Hematopoietic multipotent progenitor cell treated with erythropoietin and hydrocortisone succinate and interleukin-3 and kit ligand, for 6 days (in vitro differentiated cells): Measurements from ENCODE around the gene NNMT.
A peak's percentile ranks its signal among the peaks of the same experiment; 100 is the strongest.

Experiments
- DNase-seq: peaks from one replicate; pipeline ENCODE4 v3.0.0-alpha.2; 2015

NNMT gene

DNA sequence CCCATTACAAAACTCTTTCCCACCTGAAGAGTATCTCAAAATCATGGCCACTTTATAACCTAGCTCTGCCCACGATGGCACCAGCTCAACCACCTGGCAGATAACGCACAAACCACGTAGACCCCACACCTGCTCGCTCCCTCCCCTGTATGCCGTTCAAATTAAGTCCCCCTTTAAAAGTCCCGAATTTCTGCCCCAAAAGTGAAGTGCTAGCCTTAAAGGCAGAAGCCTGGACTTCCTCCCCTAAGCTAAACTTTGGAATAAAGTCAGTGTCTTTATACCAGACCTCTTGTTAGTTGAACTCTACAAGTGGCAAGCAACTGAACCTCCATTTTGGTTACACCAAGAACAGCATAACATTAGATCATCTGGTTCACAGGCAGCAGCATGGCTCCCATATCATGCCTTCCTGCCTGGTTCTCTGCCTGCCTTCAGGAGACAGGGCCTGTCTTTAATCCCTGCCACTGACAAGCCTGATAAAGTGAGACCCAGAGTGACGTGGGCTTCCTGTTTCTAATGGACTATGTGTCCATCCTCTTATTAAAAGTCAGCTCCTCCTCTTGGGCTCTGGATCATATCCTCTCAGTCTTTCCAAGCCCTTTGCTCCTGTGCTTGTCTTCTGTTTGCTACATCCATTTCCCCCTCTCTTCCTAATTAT lies 32.6 kb upstream of the NNMT start:
- DNase-seq, result no peak

- DNase-seq, result no peak
Measured at GRCh38 chr11:114264381-114264780, 31.8 kb upstream of the NNMT start.

GRCh38 chr11:114265122-114265878 lies 30.9 kb upstream of the NNMT start:
- DNase-seq, result no peak

DNA sequence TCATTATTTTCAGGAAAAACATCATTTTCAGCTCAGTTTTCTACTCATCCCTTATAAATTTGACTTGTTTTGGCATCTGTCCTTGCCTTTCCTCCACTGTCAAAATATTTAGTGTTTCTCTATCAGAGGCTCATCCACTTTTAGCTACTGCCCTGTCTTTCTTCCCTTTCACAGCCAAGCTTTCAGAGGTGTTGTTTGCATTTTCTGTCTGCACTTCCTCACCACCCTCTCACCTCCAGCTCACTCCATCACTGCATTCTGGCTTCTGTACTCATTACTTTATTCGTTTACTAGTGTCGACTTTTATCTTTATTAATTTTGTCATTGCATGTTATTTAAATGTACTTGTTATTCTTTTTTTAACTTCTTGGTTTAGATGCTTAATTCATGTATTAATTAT lies 26.7 kb upstream of the NNMT start:
- DNase-seq, result no peak

DNA sequence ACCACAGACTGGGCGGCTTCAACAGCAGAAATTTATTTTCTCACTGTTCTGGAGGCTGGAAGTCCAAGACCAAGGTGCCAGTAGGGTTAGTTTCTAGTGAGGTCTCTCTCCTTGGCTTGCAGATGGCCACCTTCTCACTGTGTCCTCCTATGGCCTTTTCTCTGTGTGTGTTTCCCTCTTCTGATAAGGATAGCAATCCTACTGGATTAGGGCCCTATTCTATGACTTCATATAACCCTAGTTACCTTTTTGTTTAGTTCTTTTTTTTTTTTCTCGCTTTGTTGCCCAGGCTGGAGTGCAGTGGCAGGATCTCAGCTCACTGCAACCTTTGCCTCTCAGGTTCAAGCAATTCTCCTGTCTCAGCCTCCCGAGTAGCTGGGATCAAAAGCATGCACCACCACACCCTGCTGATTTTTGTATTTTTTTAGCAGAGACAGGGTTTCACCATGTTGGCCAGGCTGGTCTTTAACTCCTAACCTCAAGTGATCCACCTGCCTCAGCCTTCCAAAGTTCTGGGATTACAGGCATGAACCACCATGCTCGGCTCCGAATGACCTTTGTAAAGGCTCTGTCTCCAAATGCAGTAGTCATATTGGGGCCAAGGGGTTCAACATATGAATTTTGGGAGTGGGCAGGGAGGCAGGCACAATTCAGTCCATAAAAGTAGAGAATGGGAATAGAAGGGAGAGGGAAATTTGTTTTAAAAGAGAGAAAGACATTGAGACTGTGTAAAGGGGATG lies 25.5 kb upstream of the NNMT start:
- no peak for DNase-seq

- DNase-seq, result no peak
Measured at GRCh38 chr11:114271316-114271715, 24.9 kb upstream of the NNMT start.

DNA sequence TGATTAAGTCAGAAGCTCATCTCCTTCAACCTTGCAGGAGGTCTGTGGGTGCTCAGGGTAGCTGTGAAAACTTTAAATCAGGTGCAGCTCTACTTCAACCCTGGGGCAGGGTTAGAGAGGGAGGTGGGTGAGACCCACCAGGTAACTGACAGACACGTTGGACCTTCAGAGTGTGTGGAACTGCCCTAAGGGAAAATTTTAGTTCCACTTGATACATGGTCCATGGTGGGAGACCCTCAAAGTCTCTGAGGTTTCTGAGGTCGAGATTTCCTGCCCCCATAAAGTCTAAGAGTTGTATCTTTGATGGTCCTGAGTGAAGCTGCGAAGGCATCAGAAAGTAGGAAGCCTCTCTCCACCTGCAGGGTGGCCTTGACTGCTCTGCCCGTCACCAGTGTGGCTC lies 23.9 kb upstream of the NNMT start:
- DNase-seq, result no peak

DNA sequence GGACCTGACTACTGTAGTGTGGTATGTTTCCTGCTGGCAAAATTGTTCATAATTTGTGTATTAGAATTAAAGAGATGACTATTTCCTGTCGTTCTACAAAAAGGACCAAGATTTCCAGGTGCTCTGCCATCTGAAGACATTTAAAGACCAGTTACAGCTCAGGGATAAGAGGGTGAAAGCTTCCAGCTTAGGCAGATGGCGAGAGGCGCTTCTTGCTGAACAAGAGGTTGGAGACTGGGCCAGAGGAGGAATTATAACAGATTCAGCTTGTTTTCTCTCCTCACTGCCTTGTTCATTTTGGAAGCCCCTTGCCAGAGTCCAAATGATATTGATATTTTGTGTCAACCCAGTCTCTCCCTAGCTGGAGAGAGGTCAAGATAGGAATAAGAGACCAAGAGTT lies 23.1 kb upstream of the NNMT start:
- no peak for DNase-seq

DNA sequence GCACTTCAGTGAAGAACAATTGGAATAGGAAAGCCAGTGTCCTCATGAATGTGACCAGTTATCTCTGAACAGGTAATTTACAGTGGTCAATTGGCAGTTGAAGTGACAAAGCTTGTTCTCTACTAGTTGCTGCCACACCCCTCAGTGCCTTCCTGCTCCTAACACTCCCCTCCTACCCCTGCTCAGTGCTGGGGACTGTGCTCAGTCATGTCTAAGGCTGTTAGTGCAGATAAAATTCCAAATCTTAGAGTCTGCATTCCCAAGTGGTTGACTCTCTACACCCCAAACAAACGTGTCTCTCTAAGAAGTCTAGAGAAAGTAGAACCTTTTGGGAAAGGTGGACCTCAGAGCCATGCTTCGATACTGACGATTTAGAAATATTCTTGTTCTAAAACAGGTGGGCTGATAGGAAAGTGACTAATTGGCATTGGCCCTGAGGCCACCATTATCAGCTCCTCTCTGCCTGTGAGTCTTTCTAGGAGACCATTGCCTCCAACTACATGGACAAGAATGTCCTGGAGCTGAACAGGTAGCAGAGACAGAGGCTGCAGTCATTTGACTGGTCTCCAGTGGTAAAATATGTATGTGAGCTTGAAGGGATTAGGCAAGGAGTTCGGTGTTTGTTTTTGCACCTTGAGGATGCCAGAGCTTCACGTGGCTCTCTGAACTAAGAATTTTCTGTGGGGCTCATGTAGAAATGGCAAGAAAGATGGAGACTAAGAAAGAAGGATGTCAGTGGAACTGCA lies 22.1 kb upstream of the NNMT start:
- DNase-seq, result no peak

DNA sequence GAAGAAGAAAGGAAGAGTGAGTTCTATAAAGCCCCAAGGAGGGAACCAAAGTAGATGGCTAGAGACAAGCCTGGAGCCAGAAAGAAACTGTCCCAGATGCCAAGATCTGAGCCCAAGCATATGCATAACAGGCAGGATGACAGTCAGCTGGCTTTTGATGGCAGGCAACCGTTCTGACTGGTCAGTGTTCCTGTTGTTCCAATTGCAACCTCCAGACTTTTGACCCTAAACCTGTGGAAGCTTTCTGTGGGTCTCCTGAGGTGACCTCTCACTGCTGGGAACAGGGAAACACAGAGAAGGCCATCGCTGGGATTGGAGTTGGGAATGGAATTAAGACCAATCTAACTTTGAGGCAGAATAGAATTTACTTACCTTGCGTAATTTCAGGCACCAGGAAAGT lies 21.6 kb upstream of the NNMT start:
- DNase-seq, result no peak

DNA sequence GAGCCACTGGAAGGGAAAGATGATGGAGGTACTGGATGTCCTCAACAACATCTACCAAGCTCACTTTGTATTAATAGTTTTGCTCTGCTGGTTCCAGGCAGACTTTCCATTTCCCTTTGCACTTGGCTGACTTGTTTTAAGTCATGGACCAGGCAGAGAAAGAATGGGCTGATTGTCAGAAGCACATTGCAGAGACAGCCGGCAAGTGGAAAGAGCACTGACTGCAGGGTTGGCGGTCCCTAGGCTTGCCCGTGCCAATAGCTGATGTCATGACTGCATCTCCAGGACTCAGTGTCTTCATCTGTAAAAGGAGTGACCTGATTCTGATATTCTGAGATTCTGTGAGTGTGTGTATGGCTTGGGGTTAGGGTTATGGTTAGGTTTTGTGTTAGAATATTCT lies 20.9 kb upstream of the NNMT start:
- DNase-seq, result no peak

- DNase-seq, result no peak
Measured at GRCh38 chr11:114276077-114276476, 20.1 kb upstream of the NNMT start.

DNA sequence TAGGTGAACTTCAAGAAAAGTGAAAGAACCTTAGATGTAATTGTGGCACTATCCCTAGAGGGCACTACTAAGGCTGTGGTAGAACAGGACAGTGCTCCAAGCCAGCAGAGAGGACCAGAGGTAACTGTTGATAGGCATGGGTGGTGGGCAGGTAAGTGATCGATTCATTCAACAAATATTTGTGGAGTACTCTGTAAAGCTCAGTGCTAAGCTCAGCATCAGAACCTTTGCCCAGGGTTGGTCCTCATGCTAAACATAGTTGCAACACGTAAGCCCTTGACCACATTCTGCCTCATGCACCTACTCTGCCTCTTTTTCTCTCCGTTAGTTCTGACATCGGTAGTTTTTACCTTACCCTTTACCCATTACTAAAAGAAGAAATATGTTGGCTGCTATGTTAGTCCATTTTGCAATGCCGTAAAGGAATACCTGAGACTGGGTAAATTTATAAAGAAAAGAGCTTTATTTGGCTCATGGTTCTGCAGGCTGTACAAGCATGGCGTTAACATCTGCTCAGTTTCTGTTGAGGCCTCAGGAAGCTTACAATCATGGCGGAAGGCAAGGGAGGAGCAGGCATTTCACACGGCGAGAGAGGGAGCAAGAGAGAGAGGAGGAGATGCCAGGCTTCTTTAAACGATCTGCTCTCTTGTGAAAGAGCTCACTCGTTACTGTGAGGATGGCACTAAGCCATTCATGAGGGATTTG lies 18.4 kb upstream of the NNMT start:
- DNase-seq, result no peak

- no peak for DNase-seq
Measured at GRCh38 chr11:114278342-114279065, 17.7 kb upstream of the NNMT start.

- DNase-seq, result no peak
Measured at GRCh38 chr11:114279792-114280546, 16.2 kb upstream of the NNMT start.

DNA sequence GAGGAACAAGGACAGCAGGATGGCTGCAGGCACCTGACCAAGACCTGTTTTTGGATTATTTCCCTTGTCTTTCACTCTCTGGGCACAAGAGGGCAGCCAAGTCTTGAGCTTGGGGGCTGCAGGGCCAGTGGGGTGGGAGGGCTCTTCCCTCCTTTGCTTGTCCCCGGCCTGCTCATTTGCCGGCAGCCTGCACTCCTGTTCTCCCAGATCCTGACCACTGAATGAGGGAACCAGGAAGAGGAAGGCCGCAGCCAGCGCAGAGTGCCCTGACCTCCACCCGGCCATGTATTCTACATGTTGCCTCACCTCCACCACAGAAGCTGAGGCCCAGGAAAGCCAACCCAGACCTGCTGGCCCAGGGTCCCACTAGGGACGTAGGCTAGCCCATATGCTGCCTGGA lies 15.5 kb upstream of the NNMT start:
- peak; percentile 61 for DNase-seq

GRCh38 chr11:114281388-114281956 lies 14.7 kb upstream of the NNMT start:
- no peak for DNase-seq

DNA sequence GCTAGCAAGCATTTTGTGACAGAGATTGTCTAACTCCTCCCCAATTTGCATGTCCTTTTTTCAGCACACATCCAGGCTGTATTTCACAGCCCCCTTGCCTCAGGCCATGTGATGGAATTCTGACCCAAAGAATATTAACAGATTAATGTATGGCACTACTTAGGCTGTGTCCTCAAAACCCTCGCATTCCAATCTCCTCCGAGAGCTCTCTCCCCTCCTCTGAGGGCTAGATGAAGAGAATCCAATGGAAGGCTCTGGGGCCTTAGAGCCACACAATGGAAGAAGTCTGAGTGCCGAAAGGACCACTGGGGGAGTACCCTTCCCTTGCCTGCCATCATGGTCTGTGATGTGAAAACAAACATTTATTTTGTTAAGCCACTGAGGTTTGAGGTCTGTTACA lies 13.7 kb upstream of the NNMT start:
- DNase-seq, result no peak

GRCh38 chr11:114283422-114283821 lies 12.8 kb upstream of the NNMT start:
- DNase-seq, result no peak

DNA sequence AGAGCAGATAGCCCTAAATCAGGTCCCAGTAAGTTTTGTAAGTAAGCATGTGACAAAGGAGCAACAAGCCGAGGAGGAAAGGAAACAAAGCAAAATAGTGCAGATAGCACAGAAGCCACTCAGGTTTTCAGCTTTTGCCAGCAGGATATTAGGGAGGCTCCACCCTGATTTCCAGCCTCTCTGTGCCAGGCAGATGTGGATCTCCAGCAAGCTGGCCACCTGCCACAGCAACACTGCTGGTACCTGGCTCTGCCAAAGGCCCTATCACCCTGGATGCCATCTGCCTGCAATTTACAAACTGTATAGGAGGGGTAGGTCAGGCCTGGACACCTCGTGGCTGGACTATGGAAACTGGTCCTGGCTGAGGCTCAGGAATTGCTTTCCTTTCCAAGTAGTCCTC lies 12.2 kb upstream of the NNMT start:
- DNase-seq, result no peak

DNA sequence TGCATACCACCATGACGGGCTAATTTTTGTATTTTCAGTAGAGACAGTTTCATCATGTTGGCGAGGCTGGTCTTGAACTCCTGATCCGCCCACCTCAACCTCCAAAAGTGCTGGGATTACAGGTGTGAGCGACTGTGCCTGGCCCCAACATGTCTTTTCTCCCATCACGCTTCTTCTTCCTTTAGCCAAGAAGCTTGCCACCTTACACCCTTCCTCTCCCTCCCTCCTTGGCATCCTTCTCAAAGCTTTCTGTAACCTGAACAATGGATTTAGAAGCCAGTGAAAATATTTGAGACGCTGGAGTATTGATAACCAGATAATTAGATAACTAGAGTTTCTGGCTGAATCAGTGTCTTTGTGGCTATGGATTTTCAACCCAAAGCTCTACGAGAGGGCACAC lies 11.3 kb upstream of the NNMT start:
- no peak for DNase-seq
